Endothelial cell (in vitro differentiated cells): ENCODE results near the gene DSCAML1. TPM values are rescaled to one million over a fixed set of nuclear protein-coding genes. Genes with fewer than 3 reads are reported as not detected.

Experiments used
- DNase-seq: peaks from one replicate; pipeline ENCODE4 v3.0.0; 2021; ENCODE audit warnings: low spot score
- H3K27ac Mint-ChIP-seq: one replicate; pipeline ENCODE4 v1.8.0; 2021; ENCODE audit warnings: mixed read lengths, inconsistent platforms; ENCODE audit not compliant: unreplicated experiment
- H3K27me3 Mint-ChIP-seq: one replicate; pipeline ENCODE4 v1.8.0; 2021; ENCODE audit warnings: mild to moderate bottlenecking, moderate library complexity, mixed read lengths, inconsistent platforms; ENCODE audit not compliant: unreplicated experiment
- H3K36me3 Mint-ChIP-seq: one replicate; pipeline ENCODE4 v1.8.0; 2021; ENCODE audit warnings: mild to moderate bottlenecking, low read depth, mixed read lengths, inconsistent platforms; ENCODE audit not compliant: unreplicated experiment
- H3K4me1 Mint-ChIP-seq: one replicate; pipeline ENCODE4 v1.8.0; 2021; ENCODE audit warnings: mild to moderate bottlenecking, mixed read lengths, inconsistent platforms; ENCODE audit not compliant: unreplicated experiment
- H3K4me3 Mint-ChIP-seq: one replicate; pipeline ENCODE4 v1.8.0; 2021; ENCODE audit warnings: mild to moderate bottlenecking, mixed read lengths, inconsistent platforms; ENCODE audit not compliant: unreplicated experiment
- H3K9me3 Mint-ChIP-seq: one replicate; pipeline ENCODE4 v1.8.0; 2021; ENCODE audit warnings: mixed read lengths, inconsistent platforms; ENCODE audit not compliant: unreplicated experiment
- CTCF ChIP-seq: fragments of 200-600 bp; sonication (generic); IDR thresholded peaks from one replicate; pipeline ENCODE4 v1.5.0; 2021; ENCODE audit warnings: antibody characterized with exemption; ENCODE audit not compliant: unreplicated experiment
- total RNA-seq: library from RNA; stranded (reverse); fragmentation: NEBNext Ultra II Directional; extraction: Animal tissue kit (Norgen Biotek cat#: 25700); gene quantifications from one replicate; pipeline ENCODE4 v1.2.1, GENCODE V29; 2021; ENCODE audit not compliant: unreplicated experiment

The DSCAML1 gene
- total RNA-seq, 1 donor from 2014 or later = 3.8 TPM

- no peak for DNase-seq
- Mint-ChIP-seq H3K4me1 (no peaks in the 10 kb centered on the region), H3K36me3 (no peaks in the 10 kb centered on the region), H3K27ac (no peak overlapping the region), H3K4me3 (no peak overlapping the region), H3K27me3 (peaks cover 8% of the 10 kb centered on the region), H3K9me3 (no peaks in the 10 kb centered on the region)
- no peak for TF ChIP-seq CTCF
Observed at GRCh38 chr11:117673602-117674001, 123.4 kb downstream of the DSCAML1 start.

GRCh38 chr11:117671370-117671769, 125.6 kb downstream of the DSCAML1 start:
- Mint-ChIP-seq H3K4me3 (no peak overlapping the region), H3K27ac (no peak overlapping the region), H3K27me3 (peaks cover 1% of the 10 kb centered on the region), H3K4me1 (peaks cover 6% of the 10 kb centered on the region), H3K36me3 (no peaks in the 10 kb centered on the region), H3K9me3 (no peaks in the 10 kb centered on the region)
- DNase-seq = no peak
- no peak for TF ChIP-seq CTCF

GRCh38 chr11:117670924-117671323, 126.1 kb downstream of the DSCAML1 start:
- Mint-ChIP-seq H3K36me3 (no peaks in the 10 kb centered on the region), H3K4me3 (no peak overlapping the region), H3K27me3 (peaks cover 1% of the 10 kb centered on the region), H3K4me1 (peaks cover 6% of the 10 kb centered on the region), H3K9me3 (no peaks in the 10 kb centered on the region), H3K27ac (no peak overlapping the region)
- no peak for DNase-seq
- TF ChIP-seq CTCF = no peak

- Mint-ChIP-seq H3K4me3 (no peak overlapping the region), H3K36me3 (no peaks in the 10 kb centered on the region), H3K27me3 (peaks cover 1% of the 10 kb centered on the region), H3K9me3 (no peaks in the 10 kb centered on the region), H3K4me1 (peaks cover 6% of the 10 kb centered on the region), H3K27ac (no peak overlapping the region)
- no peak for TF ChIP-seq CTCF
- DNase-seq = no peak
Observed at GRCh38 chr11:117670443-117670842, 126.6 kb downstream of the DSCAML1 start.

- Mint-ChIP-seq H3K4me3 (no peak overlapping the region), H3K36me3 (no peaks in the 10 kb centered on the region), H3K27ac (no peak overlapping the region), H3K27me3 (peaks cover 1% of the 10 kb centered on the region), H3K9me3 (no peaks in the 10 kb centered on the region), H3K4me1 (peaks cover 11% of the 10 kb centered on the region)
- TF ChIP-seq CTCF = no peak
- no peak for DNase-seq
Observed at GRCh38 chr11:117669616-117670015, 127.4 kb downstream of the DSCAML1 start.
